Myocyte (in vitro differentiated cells): ENCODE results near the gene FMN1. TPM values are rescaled to one million over a fixed set of nuclear protein-coding genes. Genes with fewer than 3 reads are reported as not detected.
A peak's percentile ranks its signal among the peaks of the same experiment; 100 is the strongest.

Source experiments
- DNase-seq: peaks from one replicate; pipeline ENCODE4 v3.0.0-alpha.2; 2012; ENCODE audit warnings: low read depth
- total RNA-seq: library from RNA; depleted of rRNA; stranded (reverse); fragments of >200 nt; gene quantifications from 2 replicates; pipeline ENCODE4 v1.2.3, GENCODE V29; 2014

Gene FMN1
- total RNA-seq, 1 donor from 2014 or later = 26.6 TPM

DNA sequence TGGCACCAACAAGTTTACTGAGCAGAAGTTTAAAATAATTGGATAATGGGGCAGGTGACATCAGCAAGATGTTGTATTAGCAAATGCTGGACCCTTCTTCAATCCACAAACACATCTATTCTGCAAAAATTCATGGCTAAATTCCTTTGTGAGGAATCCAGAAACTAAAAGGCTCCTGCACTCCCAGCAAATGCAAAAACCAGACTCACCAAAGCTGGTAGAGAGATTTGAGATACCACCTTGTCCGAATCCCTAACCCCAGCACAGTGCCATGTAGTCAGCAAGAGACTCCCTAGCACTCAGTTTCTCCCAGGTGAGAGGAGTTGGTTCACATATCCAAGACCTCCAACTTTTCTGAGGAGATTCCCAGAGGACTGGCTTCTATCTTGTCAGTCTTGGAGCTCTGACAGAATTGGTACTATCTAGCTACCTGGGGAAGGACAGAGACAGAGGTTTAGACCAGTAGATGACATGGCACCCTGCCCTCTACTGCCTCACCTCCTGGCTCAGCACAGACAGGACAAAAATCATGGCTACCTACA lies 454.9 kb downstream of the FMN1 start:
- DNase-seq = no peak

GRCh38 chr15:32738666-32739065 lies 455.8 kb downstream of the FMN1 start:
- DNase-seq = no peak

DNA sequence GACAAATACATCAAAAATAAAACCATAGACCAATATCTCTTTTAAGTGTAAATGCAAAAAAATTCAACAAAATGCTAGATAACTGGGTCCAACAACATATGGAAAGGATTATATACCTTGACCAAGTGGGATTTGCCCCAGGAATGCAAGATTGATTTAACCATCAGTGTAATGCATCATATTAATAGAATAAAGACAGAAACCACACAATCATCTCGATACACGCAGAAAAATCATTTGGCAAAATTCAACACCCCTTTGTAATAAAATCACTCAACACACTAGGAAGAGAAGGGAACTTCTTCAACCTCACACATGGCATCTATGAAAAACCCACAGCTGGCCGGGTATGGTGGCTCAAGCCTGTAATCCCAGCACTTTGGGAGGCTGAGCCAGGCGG lies 457.2 kb downstream of the FMN1 start:
- DNase-seq = no peak

- DNase-seq = no peak
Measured at GRCh38 chr15:32736701-32737061, 457.8 kb downstream of the FMN1 start.

- DNase-seq = no peak
Measured at GRCh38 chr15:32735989-32736700, 458.4 kb downstream of the FMN1 start.

- DNase-seq = no peak
Measured at GRCh38 chr15:32733281-32733680, 461.2 kb downstream of the FMN1 start.

DNA sequence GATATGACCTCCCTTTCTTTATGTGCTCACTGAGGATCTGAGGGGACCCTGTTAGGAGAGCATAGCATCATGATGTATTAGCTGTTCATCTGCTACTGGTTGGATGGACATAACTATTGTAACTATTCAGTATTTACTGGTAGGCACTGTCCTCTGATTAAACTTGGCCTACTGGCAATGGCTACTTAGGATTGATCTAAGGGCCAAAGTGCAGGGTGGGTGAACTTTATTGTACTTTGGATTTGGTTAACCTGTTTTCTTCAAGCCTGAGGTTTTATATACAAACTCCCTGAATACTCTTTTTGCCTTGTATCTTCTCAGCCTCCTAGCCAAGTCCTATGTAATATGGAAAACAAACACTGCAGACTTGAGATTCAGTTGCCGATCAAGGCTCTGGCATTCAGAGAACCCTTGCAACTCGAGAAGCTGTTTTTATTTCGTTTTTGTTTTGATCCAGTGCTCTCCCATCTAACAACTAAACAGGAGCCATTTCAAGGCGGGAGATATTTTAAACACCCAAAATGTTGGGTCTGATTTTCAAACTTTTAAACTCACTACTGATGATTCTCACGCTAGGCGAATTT lies 461.8 kb downstream of the FMN1 start:
- no peak for DNase-seq

GRCh38 chr15:32730677-32731654 lies 463.5 kb downstream of the FMN1 start:
- no peak for DNase-seq

- no peak for DNase-seq
Measured at GRCh38 chr15:32729700-32730395, 464.7 kb downstream of the FMN1 start.

DNA sequence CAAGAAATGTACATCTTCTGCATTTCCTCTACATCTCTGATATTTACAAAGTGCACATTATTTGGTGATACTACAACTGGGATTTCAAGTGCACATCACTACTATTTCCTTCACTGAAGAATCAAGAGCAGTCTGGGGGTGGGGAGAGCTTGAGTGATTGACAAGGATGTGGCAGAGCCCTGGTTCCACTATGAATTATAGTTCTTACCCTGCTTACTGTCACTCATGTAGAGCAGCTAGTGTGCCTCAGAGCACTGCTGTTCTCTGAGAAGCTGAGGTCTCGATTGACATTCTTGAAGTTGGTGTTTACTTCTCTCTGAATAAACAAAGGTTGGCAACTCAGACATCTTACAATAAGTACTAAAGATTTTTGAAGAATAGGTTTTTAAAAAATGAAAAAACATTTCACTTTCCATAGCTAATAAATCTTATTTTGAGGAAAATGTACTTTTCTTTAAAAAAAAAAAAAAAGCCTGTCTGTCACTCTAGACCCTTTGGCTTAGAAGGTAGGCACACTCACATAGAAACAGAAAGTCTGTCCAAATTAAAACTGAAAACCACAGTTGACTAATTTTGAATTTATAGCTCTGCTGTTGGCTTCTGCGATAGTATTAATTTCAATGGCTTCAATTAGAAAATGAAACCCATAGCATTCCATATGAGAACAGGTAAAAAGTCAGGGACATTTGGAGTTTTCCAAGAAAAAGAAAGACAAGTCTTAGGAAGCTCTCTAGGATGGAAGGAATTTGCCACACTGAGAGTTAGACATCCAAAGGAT lies 471.2 kb downstream of the FMN1 start:
- no peak for DNase-seq

GRCh38 chr15:32722136-32722535 lies 472.4 kb downstream of the FMN1 start:
- no peak for DNase-seq

DNA sequence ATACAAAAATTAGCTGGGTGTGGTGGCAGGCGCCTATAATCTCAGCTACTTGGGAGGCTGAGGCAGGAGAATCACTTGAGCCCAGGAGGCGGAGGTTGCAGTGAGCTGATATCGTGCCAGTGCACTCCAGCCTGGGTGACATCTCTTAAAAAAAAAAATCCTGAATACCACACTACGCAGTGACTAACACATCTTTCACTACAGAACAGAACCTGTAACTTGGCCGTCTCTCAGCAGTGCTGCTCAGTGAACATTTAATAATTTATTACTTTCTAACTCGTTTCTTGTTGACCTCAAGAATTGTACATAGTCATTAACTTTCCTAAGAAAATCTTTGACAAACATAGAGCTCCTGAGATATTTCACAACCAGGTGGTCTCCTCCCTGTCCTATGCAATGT lies 472.9 kb downstream of the FMN1 start:
- no peak for DNase-seq

- DNase-seq = peak; percentile 49
Measured at GRCh38 chr15:32718821-32719716, 475.4 kb downstream of the FMN1 start.

- no peak for DNase-seq
Measured at GRCh38 chr15:32718227-32718820, 476.2 kb downstream of the FMN1 start.

DNA sequence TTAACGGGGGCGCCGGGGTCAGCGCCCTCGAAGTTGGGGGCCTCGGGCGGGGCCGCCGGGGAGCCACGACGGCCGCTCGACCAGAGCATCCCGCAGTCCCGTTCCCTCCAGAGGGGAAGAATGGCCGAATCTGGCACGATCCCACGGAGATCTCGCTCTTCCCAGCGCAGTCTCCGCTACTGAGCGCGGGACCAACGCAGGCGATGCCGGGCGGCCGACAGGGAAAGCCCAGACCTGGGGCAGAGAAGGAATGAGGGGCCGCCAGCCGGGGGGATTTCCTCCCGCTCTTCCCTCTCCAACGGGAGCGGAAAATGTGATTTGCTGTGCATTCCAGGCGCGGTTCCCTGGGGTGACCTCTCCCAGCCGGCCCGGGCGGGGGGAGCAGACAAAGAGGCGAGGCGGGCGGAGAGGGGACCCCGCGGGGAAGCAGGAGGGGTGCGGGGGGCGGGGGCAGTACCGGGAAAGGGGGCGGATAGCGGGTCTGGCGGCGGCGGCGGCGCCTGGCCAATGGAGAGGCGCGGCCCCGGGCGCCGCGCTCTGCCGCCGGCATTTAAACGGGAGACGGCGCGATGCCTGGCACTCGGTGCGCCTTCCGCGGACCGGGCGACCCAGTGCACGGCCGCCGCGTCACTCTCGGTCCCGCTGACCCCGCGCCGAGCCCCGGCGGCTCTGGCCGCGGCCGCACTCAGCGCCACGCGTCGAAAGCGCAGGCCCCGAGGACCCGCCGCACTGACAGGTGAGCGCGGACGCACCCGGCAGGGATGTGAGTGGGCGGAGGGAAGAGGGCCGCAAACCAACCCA lies 476.9 kb downstream of the FMN1 start, which contains the start of gene GREM1:
Gene GREM1 (plus strand): TSS at position 579 of the 801 bp plus-strand sequence. CDS start 12,687 bp downstream, outside the sequence.
- peak; percentile 70 for DNase-seq

DNA sequence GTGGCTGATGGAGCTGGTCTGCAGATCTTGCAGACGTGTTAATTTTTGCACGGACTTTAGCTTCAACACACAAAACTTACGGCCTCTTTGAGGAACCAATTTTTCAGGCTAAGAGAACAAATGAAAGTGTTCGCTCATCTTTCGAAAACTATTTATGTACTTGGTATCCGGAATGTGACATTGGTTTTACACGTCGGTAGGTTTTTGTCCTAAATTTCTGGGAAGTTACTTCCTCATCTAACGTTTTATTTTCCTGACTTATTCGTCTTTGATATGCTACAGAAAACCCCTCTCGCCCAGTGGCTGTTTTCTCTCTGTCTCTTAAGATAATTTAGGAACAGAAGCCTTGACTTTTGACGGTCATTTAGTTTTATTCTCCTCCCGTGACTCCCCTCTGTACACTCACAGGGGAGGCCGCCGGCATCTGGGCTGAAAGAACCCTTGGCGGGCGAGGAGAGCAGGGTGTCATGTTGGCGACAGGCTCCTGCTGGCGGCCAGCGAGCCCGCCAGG lies 477.5 kb downstream of the FMN1 start:
- peak; percentile 31 for DNase-seq

- no peak for DNase-seq
Measured at GRCh38 chr15:32716216-32716914, 478.1 kb downstream of the FMN1 start.
